HG02759 (cell line): ENCODE data around the gene MTCL3.

Source experiments
- ATAC-seq: cut with Tn5 transposase; IDR thresholded peaks from one replicate; pipeline ENCODE4 v1.9.1; 2021; ENCODE audit warnings: mild to moderate bottlenecking, moderate library complexity; ENCODE audit not compliant: unreplicated experiment

Gene MTCL3

DNA sequence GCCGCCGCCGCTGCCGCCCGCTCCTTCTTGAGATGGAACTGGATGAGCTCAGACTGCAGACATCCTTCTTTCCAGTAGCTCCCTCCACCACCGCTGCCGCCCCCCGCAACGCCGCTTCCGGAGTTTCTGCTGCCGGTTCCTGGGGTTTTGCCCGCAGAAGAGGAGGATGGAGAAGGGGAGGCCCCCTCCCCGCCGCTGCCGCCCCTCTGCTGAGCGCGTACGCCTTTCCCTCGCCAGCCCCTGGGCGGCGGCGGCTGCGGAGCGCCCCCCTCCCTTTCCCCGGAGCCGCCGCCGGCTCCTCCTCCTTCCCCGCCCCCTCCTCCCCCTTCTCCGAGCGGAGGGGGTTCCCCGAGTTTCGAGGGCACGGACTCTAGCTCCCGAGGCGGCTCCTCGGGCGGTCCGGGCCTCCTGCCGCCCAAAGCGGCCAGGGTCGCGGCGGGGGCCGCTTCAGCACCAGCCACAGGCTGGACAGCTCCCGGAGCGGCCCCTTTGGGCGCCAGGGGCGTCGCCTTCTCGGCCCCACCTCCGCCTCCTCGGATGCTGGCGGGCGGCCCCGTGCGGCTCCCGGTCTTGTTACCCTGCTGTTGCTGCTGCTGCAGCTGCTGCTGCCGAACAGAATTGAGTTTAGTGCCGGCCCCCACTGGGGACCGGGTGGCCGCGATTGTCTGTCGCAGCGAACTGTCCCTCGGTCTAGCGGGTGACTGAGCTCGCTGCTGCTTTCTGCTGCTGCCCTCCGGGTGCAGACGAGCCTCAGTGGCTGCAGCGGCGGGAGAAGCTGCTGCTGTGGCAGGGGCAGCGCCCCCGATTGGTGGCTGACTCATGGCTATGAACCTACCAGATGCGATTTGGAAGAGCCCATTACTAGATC is 3.1 kb downstream of the MTCL3 start:
- ATAC-seq = peak; percentile 64

- peak; percentile 17 for ATAC-seq
These were observed 3.8 kb downstream of the MTCL3 start for GRCh38 chr6:127515234-127515793.

- no peak for ATAC-seq
These were observed 4.3 kb downstream of the MTCL3 start for GRCh38 chr6:127514773-127515227.

- no peak for ATAC-seq
These were observed 4.9 kb downstream of the MTCL3 start for GRCh38 chr6:127514179-127514772.

GRCh38 chr6:127513425-127513824 is 5.7 kb downstream of the MTCL3 start:
- no peak for ATAC-seq

DNA sequence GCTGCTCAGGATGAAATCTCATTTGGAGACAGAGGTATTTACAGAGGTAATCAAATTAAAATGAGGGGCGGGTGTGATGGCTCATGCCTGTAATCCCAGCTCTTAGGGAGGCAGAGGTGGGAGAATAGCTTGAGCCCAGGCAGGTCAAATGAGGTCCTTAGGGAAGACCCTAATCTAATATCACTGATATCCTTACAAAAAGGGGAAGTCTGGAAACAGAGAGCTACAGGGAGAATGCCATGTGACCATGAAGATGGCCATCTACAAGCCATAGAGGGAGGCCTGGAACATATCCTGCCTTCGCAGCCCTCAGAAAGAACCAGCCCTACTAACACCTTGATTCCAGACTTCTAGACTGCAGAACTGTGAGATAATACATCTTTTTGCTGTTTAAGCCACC is 8.3 kb downstream of the MTCL3 start:
- no peak for ATAC-seq

DNA sequence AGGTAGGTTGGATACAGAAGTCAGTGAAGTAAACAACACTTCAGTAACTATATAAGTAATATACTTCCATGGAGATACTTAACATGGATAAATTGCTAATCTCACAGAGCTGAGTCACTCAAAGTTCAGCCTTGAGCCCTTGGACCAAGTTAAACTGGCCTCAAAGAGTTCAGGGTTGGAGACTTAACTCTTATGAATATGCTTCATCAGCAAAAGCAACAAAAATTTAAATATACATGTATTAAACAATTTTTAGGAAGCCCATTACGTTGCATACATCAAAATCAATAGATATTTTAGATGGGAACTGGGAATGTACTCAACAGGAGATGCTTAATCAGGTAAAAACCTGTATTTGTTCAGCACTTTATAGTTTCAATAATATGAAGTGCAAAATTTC is 12.2 kb downstream of the MTCL3 start:
- ATAC-seq = no peak

DNA sequence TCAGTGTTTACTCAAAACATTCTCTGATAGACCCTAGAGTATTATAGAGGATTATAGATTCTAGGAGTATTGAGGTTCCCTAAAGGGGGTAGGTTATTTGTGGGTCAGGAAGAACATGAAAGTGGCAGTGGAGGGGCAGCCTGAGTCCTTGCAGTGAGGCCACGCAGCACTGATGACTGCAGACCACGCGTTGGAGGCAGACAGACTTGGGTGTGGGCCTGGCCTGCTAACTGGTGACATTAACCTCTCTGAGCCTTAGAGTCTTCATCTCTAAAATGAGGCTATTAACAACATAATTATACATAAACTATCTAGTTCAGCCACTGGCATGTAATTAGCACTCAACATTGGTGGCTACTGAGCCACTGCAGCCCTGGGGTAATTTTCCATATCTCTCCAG is 16.1 kb downstream of the MTCL3 start:
- no peak for ATAC-seq

DNA sequence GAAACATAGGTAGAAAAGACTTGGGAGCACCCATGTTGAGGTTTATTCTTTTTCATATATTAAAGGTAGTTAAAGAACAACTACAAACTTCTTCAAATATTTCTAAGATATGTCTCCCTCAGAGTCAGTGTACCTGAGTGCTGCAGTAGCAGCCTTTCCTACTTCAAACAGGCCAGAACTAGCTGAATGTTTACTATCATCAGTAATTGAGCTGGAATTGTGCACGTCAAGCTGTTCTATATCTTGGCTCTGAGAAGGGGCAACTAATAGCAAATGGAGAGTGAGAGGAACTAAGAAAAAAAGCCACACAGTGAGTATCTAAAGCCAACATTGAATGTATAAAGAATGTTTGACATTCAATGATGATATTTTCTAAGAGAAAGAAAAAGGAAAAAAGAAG is 21.7 kb downstream of the MTCL3 start:
- ATAC-seq = no peak

DNA sequence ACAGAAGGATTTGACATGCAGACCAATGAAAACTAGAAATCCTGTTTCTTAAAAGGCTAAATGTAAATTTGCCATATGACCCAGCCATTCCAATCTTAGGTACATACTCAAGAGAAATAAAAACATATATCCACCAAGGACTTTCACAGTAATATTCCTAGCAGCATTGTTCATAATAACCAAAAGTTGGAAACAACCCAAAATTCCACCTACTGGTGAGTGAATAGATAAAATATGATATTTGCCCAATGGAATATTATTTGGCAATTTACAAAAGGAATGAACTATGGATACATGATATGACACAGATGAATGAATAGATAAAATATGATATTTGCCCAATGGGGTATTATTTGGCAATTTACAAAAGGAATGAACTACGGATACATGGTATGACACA is 22.7 kb downstream of the MTCL3 start:
- no peak for ATAC-seq

DNA sequence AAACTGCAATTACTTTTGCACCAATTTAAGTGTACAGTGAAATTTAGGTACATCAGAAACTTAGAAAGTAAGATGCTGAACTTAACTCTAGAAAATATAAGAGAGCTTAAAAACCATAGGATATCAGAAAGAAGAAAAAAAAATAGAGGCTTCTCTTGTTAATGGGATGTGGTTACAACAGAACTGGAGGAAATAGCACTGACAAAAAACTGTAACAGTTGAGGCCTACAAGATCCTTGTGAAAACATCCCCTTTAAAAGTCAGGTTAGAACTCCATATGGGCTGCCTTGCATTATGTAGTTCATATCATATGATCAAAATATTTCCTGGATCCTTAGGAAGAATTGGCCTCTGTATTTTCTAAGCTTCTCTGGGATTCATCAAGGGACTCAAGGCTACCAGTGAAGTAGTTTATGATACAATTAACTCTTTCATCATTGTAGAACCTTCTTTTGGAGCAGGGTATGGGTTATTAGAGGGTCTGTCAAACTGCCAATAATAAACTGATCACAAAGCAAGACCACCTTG is 24.8 kb downstream of the MTCL3 start:
- ATAC-seq = no peak

DNA sequence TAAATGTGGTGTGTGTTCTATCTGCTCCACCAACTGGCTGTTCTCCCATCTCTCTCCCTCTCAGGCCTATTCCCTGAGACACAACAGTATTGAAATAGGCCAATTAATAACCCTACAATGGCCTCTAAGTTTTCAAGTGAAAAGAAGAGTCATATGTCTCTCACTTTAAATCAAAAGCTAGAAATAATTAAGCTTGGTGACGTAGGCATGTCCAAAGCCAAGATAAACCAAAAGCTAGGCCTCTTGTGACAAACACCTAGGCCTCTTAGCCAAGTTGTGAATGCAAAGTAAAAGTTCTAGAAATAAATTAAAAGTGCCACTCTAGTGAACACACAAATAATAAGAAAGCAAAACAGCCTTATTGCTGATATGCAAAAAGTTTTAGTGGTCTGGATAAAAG is 29.9 kb downstream of the MTCL3 start:
- ATAC-seq = no peak

DNA sequence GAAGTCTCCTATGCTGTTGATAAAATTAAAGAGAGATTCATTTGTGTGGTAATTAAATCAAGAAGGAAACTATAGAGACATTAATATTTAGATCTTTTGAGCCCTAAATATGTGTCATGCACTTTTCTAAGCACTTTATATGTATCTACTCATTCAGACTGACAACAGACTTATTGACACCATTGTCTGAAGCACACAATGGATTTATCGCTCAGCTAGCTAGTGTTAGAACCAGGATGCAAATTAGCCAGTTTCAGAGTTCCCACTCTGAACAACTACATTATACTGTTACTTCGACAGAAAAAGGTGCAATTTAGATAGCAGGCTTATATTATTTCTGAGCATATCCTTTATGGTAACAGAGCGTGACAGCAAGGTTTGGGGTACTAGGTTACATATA is 32.2 kb downstream of the MTCL3 start:
- no peak for ATAC-seq

DNA sequence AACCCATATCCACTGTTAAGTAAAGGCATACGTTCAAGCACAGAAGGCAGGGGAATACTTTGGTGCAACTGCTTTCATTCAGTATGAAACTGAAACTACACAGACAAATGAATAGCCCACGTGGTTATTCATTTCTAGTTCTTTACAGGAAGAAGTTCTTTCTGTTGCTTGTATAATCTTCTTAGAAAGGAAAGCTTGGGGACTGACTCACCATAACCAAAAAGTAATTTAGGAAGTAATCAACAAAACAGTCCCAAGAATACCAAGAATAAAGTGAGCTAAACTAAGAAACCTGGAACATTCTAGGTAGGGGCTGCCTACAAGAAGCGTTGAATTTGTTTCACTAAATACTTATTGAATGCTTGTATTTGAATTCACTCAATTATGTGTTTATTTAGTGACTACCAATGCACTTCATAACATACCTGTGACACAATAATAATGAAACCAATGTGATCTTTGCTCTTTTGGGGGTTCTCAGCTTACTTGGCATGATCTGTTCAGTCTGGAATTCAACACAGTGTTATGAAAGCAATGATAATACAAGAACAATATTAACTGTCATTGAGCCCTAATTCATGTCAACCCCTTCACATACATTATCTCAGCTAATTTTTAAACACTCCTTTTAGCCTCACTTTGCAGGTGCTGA is 34.8 kb downstream of the MTCL3 start:
- ATAC-seq = peak; percentile 98

DNA sequence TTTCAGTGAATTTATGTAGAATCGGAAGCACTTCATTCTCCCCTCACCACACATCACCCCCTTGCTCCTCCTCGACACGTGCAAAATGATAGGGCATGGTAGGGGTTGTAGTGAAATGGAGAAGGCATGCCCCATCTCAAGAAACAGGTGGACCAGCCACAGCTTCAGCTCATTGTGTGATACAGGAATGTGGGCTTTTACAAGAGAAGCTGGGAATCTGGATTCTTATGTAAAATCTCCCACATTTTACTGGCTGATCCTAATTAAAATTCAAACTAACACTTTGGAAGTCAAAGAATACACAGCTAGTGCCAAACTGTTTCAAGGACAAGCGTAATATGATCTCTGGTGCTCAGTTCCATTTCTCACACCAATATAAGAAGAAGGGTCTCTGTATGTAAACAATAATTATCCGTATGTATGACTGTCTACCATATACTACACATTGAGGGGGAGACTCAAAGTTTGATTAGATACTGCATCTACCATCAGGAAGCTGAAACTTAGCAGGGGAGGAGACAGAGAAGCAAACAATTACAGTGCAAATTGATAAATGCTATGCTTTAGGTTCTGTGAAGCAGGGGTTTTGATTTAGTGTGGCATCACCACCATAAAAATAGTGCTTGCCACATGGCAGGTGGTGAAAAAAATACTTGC is 35.6 kb downstream of the MTCL3 start:
- peak; percentile 31 for ATAC-seq

- ATAC-seq = no peak
These were observed 36.8 kb downstream of the MTCL3 start for GRCh38 chr6:127482325-127482724.

- ATAC-seq = no peak
These were observed 37.5 kb downstream of the MTCL3 start for GRCh38 chr6:127481628-127482027.

DNA sequence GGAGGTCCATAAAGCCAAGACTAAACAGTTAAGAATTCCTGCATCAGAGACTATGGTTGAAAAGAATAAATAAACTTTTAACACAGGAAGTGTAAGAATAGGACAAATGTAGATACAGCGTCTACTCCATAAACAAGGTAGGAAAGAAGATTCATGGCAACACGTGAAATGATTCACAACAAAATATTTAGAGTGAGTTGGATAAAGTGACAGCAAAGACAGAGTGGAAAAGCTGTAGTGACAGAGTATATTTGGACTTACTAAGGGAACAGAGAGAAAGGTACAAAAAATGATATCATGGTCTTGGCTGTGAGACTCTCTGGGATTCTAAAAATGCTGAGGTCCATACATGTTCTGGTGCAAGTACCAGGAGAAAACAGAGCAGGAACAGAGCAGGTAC is 38.0 kb downstream of the MTCL3 start:
- ATAC-seq = no peak

GRCh38 chr6:127477658-127478057 is 41.5 kb downstream of the MTCL3 start:
- ATAC-seq = no peak

DNA sequence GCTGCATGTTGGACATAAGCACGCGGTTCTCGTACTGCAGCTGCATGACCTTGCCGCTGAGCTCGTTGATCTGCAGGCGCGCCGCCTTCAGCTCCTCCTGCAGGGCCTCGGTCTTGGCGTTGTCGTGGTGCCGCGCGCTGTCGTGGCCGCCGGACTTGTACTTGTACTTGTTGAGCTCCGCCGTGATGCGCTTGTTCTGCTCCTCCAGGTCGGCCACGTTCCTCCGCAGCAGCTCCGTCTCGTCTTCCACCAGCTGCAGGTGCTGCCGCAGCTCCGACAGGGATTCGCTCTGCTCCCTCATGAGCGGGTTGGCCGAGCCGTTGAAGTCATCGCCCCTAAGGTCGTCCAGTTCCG is 43.3 kb downstream of the MTCL3 start:
- ATAC-seq = no peak
